Stimulated activated CD8-positive, alpha-beta memory T cell treated with anti-CD3 and anti-CD28 coated beads, Interleukin-12 subunit alpha, Interleukin-12 subunit beta, amount 100 ng/mL, for 4 hours (primary cell): ENCODE data around the gene MFSD11.
"Not testable (repeated sequence)": the region's sequence is repeated elsewhere in the genome, so short reads cannot be mapped to it uniquely, and the experiment has no call there.

Experiments used
- DNase-seq: peaks from one replicate; pipeline ENCODE4 v3.0.0-alpha.2; 2020; ENCODE audit warnings: low read depth

MFSD11 gene

GRCh38 chr17:76805319-76805718 is 67.4 kb downstream of the MFSD11 start:
- DNase-seq = no peak

DNA sequence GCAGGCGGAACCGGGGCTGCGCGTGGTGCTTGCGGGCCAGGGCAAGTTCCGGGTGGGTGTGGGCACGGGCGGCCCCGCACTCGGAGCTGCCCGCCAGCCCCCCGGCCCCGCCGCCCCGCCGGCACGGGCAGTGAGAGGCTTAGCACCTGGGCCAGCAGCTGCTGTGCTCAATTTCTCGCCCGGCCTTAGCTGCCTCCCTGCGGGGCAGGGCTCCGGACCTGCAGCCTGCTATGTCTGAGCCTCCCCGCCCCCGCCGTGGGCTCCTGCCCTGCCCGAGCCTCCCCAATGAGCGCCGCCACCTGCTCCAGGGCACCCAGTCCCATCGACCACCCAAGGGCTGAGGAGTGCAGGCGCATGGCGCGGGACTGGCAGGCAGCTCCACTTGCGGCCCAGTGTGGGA is 68.2 kb downstream of the MFSD11 start:
- not testable (repeated sequence) for DNase-seq

GRCh38 chr17:76806767-76807166 is 68.8 kb downstream of the MFSD11 start:
- DNase-seq = not testable (repeated sequence)

DNA sequence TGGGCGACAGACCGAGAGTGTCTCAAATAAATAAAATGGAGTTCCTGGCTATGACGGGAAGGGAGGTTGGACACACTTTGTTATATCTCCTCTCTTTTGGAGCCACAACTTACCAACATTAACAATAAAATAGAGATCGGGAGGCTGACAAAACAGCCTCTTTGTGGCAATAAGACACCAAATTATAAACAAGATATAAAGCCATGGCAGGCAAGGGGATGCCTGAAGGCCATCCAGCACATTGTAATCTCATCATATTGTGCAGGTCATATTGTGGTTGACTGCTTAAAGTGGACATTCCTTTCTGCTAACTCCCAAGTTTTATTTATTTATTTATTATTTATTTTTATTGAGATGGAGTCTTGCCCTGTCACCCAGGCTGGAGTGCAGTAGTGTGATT is 70.4 kb downstream of the MFSD11 start:
- no peak for DNase-seq

- DNase-seq = no peak
Measured at GRCh38 chr17:76810956-76811355, 73.0 kb downstream of the MFSD11 start.

GRCh38 chr17:76811834-76812233 is 73.9 kb downstream of the MFSD11 start:
- DNase-seq = no peak

DNA sequence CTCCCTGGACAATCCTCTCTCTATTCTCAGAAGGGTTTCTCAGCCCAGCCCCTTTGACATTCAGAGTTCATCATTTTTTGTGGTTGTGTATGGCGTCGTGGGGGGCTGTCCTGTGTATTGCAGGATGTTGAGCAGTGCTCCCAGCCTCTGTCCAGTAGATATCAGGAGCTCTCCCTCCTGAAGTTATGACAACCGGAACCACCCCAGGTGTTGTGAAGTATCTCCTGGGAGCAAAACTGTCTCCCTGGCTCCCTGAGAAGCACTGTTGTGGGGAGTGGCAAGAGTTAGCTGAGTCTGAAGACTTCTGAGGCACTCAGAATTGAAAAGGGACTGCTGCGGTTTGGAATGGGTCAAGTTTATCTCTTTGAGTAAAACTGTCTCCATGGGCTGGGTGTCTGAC is 74.3 kb downstream of the MFSD11 start:
- DNase-seq = no peak

DNA sequence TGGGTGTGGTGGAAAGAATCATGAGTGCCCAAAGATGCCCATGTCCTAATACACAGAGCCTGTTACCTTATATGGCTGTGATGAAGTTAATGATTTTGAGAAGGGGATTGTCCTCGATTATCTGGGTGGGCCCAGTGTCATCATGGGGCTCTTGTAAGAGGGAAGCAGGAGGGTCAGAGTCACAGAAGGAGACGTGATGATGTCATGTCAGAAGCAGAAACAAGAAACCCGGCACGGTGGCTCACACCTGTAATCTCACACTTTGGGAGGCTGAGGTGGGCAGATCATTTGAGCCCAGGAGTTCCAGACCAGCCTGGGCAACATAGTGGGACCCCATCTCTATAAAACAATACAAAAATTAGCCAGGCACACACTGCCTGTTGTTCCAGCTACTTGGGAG is 75.0 kb downstream of the MFSD11 start:
- no peak for DNase-seq

DNA sequence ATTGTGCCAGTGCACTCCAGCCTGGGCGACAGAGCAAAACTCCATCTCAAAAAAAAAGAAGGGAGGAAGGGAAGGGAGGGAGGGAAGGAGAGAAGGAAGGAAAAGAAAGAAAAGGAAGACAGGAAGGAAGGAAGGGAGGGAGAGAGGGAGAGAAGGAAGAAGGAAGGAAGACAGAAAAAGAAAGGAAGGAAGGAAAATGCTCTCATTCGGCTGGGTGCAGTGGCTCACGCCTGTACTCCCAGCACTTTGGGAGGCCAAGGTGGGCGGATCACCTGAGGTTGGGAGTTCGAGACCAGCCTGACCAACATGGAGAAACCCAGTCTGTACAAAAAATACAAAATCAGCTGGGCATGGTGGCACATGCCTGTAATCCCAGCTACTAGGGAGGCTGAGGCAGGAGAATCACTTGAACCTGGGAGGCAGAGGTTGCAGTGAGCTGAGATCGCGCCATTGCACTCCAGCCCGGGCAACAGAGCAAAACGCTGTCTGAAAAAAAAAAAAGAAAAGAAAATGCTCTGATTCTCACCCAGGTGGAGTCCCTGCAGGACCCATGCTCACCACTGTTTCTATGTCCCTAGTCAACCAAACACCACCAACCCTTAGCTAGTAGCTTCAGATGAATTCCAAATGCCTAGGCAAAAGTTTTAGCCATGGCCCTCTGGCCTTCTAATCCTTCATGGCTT is 78.1 kb downstream of the MFSD11 start:
- DNase-seq = not testable (repeated sequence)

DNA sequence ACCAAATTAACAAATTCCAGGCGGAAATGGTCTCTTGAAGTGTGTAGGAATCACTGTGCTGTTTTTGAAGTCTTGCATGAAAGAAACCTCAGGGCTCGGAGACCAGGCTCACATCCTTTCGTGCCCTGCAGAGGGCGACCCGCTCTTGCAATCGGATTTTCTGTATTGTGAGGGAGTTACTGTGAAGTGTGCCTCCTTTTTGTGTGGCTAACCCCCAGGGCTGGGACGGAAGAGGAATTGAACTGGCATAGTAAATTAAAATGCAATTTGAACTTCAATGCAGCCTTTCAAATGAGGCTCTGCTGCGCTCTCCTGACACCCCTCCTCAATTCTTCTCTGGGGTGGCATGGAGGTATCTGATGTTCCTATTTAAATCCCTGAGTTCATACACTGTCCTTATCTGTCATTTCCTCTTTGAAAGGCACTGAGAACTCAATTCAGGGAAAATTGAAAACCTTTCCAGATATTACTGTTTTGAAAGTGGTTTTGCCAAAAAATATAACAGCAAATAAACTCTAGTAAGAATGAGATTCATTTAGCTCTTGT is 78.7 kb downstream of the MFSD11 start:
- peak; percentile 16 for DNase-seq

GRCh38 chr17:76820039-76820438 is 82.1 kb downstream of the MFSD11 start:
- no peak for DNase-seq

DNA sequence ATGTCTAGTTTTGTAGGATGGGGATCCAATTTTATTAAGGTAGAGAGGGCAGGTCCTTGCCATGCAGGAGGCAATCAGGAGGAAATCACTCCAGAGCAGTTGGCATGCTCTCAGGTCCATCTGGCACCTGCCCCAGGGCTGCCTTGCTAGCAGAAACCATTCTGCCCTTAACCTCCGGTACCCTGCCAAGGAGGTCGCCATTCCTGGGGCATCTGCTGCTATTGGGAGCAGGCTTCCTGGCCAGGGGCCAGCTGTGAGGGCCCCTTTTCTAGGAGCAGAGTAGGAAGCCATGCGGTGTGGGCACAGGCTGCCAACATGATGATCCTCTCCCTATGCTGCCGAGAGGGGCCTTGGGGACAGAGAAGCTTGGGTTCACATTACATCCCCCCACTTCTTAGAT is 82.6 kb downstream of the MFSD11 start:
- DNase-seq = no peak

- DNase-seq = no peak
Measured at GRCh38 chr17:76822184-76822778, 84.4 kb downstream of the MFSD11 start.

DNA sequence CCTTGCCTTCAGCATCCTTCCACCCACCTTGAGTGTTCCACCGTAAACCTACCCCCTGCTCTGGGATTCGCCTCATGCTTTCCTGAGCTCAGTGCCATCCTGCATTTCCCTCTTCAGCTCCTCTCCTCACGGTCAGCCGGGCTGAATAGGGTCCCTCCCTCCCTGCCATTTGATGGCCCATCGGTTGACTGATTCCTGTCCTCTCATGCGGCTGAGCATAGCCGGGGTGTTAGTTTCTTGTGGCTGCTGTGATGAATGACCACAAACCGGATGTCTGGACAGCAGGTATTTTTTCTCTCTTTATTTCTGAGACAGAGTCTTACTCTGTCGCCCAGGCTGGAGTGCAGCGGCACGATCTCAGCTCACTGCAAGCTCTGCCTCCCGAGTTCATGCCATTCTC is 86.2 kb downstream of the MFSD11 start:
- DNase-seq = no peak

GRCh38 chr17:76826330-76827068 is 88.6 kb downstream of the MFSD11 start:
- DNase-seq = no peak

- DNase-seq = no peak
Measured at GRCh38 chr17:76827736-76828135, 89.8 kb downstream of the MFSD11 start.
